ENCODE data around the gene ATXN7. TPM values are rescaled to one million over a fixed set of nuclear protein-coding genes. Genes with fewer than 3 reads are reported as not detected.

The ATXN7 gene
- polyA plus RNA-seq, 3 donors from 2014 or later, result 5.5 to 11.3 (median 6.0) TPM

DNA sequence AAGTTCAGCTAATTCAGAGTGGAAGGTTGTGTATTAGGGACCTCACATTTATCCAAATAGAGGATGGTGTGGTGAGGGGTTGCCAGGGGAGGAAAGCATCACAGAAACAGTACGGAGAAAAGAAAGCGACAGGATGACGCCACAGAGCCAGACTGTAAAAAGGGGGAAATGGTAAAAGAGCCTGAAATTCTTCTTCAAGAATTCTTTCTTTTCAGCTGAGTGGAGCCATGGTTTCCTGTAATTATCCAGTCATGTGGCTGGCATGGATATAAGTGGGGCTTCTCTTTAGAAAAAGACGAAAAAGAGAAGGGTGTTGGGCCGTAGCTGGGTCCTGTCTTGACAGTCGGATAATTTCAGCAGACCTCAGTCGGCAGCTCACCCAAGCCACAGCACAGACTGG, 184.1 kb downstream of the ATXN7 start:
- Mint-ChIP-seq H3K9me3 (peaks cover 0 to 2% (median 0%) of the 10 kb centered on the region in 6 donors), H3K27me3 (ENCODE audit: low read depth in 3 of 3) (peaks cover 0 to 21% (median 6%) of the 10 kb centered on the region in 3 donors), H3K27ac (no peak overlapping the region), H3K36me3 (no peaks in the 10 kb centered on the region), H3K4me1 (no peaks in the 10 kb centered on the region), H3K4me3 (no peak overlapping the region)
- DNase-seq, result no peak

GRCh38 chr3:64048631-64049061, 185.0 kb downstream of the ATXN7 start:
- H3K27ac Mint-ChIP-seq, result no peak overlapping the region
- no peaks in the 10 kb centered on the region for H3K4me1 Mint-ChIP-seq
- peaks cover 0 to 2% (median 0%) of the 10 kb centered on the region in 6 donors for H3K9me3 Mint-ChIP-seq
- H3K27me3 Mint-ChIP-seq (ENCODE audit: low read depth in 3 of 3), result peaks cover 0 to 19% (median 5%) of the 10 kb centered on the region in 3 donors
- DNase-seq, result no peak
- no peak overlapping the region for H3K4me3 Mint-ChIP-seq
- H3K36me3 Mint-ChIP-seq, result no peaks in the 10 kb centered on the region

DNA sequence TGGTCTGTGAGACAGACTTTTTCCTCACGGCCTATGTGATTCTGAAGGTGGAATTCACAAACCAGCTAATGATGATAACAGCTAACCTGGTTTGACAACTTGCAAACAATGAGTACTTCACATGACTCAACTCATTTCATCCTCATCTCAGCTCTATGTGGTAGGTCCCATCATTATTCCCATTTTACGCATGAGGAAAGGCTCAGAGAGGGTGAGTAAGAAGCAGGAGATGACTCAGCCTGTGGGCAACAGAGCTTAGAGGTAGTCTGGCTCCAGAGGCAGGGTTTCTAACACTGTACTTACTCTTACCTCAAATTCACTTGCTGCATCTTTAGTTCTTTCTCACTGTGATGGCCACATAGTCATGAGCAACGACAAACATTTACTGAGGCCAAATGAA, 185.5 kb downstream of the ATXN7 start:
- Mint-ChIP-seq H3K36me3 (no peaks in the 10 kb centered on the region), H3K9me3 (peaks cover 0 to 2% (median 0%) of the 10 kb centered on the region in 6 donors), H3K4me3 (no peak overlapping the region), H3K4me1 (no peaks in the 10 kb centered on the region), H3K27ac (no peak overlapping the region), H3K27me3 (ENCODE audit: low read depth in 3 of 3) (peaks cover 0 to 14% (median 7%) of the 10 kb centered on the region in 3 donors)
- DNase-seq, result no peak

DNA sequence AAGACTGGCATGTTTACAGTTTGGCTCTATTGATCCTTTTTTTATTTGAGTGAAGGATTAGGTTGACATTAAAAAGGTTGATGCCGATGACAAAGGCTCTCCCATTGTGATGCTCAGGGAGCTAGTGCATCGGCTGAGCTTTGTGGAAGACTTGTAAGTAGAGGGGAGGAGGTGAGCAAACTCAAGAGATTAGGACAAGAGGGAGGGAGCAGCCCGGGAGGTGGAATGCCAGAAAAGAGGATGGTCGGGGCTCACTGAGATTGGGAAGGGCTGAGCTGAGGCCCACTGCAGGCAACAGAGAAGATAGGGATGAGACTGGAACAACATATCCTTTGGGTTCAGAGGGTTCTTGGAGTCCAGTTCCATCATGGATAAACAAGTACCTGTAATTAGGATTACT, 186.2 kb downstream of the ATXN7 start:
- Mint-ChIP-seq H3K27me3 (ENCODE audit: low read depth in 3 of 3) (peaks cover 0 to 10% (median 8%) of the 10 kb centered on the region in 3 donors), H3K9me3 (peaks cover 0 to 2% (median 0%) of the 10 kb centered on the region in 6 donors), H3K4me1 (no peaks in the 10 kb centered on the region), H3K36me3 (no peaks in the 10 kb centered on the region), H3K27ac (no peak overlapping the region), H3K4me3 (no peak overlapping the region)
- no peak for DNase-seq

Other genes starting within 250 kb of the ATXN7 start
- not detected for gene SNTN, start 211.2 kb upstream of the ATXN7 start, polyA plus RNA-seq
- gene C3orf49, start 44.6 kb upstream of the ATXN7 start, polyA plus RNA-seq, result not detected
- 100 to 1,000 TPM in 1 of 3 donors, 10 to 100 TPM in 2; 92.0 to 133 (median 98.0) TPM for gene THOC7, start 62 bp upstream of the ATXN7 start, polyA plus RNA-seq
- gene SCAANT1, start 48.5 kb downstream of the ATXN7 start, polyA plus RNA-seq, result 1 to 10 TPM in 1 of 3 donors, not detected in 2; 6.3 TPM
- gene PSMD6, start 159.6 kb downstream of the ATXN7 start, polyA plus RNA-seq, result 100 to 1,000 TPM in 2 of 3 donors, 10 to 100 TPM in 1; 92.3 to 161 (median 124) TPM

Data from immature natural killer cell (primary cell).